Measurements from ENCODE around the gene LTBP1. TPM values are rescaled to one million over a fixed set of nuclear protein-coding genes. Genes with fewer than 3 reads are reported as not detected.

The LTBP1 gene
- total RNA-seq, 4 donors from 2014 or later, result 15.8 to 56.7 (median 28.3) TPM

DNA sequence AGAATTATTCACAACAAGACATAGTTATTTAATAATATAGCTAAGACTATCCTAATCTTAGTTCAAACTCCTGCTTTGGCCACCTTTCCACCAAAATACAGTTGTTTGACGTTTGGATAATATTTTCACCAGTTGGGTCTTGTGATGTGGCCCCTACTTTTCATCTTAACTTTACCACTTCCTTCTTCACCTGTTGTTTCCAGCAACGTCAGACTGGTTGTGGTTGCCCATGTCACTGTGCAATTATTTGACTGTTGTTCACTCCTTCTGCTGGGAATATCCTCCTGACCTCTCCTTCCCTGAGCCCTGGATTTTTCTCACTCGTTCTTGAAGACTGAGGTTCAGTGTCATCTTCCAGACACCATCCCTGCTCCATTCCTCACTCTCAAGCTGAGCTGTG is 397.5 kb downstream of the LTBP1 start:
- Histone ChIP-seq H3K27ac (no peak overlapping the region), H3K36me3 (no peaks in the 10 kb centered on the region), H3K4me1 (no peaks in the 10 kb centered on the region), H3K4me3 (no peak overlapping the region), H3K9me3 (no peaks in the 10 kb centered on the region), H3K27me3 (no peaks in the 10 kb centered on the region)
- DNase-seq, result no peak
- intact Hi-C loops (cut with DNase I; ENCODE audit: low total_unique reads), result no loop called here
- no peak for TF ChIP-seq POLR2AphosphoS5 (IDR thresholded peaks at IDR 0.05)
- no peak for TF ChIP-seq EP300 (IDR thresholded peaks at IDR 0.05; ENCODE audit: low read depth)
- no peak for TF ChIP-seq POLR2A (IDR thresholded peaks at IDR 0.05)
- TF ChIP-seq, protein P1, sequence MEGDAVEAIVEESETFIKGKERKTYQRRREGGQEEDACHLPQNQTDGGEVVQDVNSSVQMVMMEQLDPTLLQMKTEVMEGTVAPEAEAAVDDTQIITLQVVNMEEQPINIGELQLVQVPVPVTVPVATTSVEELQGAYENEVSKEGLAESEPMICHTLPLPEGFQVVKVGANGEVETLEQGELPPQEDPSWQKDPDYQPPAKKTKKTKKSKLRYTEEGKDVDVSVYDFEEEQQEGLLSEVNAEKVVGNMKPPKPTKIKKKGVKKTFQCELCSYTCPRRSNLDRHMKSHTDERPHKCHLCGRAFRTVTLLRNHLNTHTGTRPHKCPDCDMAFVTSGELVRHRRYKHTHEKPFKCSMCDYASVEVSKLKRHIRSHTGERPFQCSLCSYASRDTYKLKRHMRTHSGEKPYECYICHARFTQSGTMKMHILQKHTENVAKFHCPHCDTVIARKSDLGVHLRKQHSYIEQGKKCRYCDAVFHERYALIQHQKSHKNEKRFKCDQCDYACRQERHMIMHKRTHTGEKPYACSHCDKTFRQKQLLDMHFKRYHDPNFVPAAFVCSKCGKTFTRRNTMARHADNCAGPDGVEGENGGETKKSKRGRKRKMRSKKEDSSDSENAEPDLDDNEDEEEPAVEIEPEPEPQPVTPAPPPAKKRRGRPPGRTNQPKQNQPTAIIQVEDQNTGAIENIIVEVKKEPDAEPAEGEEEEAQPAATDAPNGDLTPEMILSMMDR (IDR thresholded peaks at IDR 0.05), result no peak
- in situ Hi-C loops (cut with MboI; ENCODE audit: low pct_ligation_motif_present in 1 of 4, low pct_unique_long_range_greater_than_20kb in 1 of 4, low sequenced_read_pairs in 3 of 4), result no loop called here
- WGBS, 2 donors (ENCODE audit: low coverage in 1 of 2), result 59 to 72% methylated on average over 2 to 3 of the region's 3 CpGs

DNA sequence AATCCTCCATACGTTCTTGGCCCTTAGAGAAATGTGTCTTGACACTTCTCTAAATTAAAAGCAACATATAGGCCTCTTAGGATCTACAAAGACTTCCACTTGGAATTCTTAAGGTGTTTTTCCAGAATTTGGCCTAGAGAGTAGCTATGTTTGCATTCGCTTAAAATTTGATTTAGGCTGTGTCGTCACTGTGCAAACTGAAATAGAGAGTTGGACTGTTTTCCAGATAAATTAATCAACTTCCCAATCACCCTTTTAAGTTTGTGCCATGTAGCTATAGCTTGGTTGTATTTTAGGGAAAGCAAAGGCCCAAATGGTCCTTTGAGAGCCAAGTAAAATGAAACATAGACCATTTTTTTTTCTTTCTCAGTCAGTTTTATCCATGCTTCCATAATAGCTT is 401.1 kb downstream of the LTBP1 start:
- no peak for DNase-seq
- intact Hi-C loops (cut with DNase I; ENCODE audit: low total_unique reads), result no loop called here
- Histone ChIP-seq H3K27ac (no peak overlapping the region), H3K36me3 (no peaks in the 10 kb centered on the region), H3K4me1 (peaks cover 0 to 7% (median 2%) of the 10 kb centered on the region in 4 donors), H3K27me3 (no peaks in the 10 kb centered on the region), H3K4me3 (no peak overlapping the region), H3K9me3 (no peaks in the 10 kb centered on the region)
- WGBS, 2 donors (ENCODE audit: low coverage in 1 of 2), result 93 to 97% methylated on average over 3 of the region's 3 CpGs
- in situ Hi-C loops (cut with MboI; ENCODE audit: low pct_ligation_motif_present in 1 of 4, low pct_unique_long_range_greater_than_20kb in 1 of 4, low sequenced_read_pairs in 3 of 4), result no loop called here
- TF ChIP-seq POLR2AphosphoS5 (IDR thresholded peaks at IDR 0.05) (no peak), EP300 (IDR thresholded peaks at IDR 0.05; ENCODE audit: low read depth) (no peak), POLR2A (IDR thresholded peaks at IDR 0.05) (no peak)
- TF ChIP-seq, protein P1 (IDR thresholded peaks at IDR 0.05), result no peak

DNA sequence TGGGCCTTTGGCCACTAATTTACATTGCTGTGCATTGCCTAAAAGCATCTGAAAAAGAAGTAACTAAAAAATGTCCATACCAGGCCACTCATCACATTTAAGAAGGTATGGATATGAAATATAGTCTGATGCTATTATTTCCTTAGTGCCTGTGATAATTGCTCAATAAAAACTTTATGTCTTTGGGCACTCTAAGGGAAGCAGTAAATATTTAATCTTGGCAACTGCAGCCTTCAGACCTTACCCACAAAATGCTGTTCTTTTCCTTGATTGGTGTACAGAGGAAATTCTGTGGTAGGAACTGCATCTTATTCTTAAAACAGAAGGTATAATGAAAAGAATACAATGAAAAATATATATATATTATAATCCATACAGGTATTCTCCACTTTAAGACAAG is 403.9 kb downstream of the LTBP1 start:
- intact Hi-C loops (cut with DNase I; ENCODE audit: low total_unique reads) (loop anchor here (5.0 kb wide), 1 partner anchor 1213 kb away; no protein-coding TSS in a partner anchor), in situ Hi-C loops (cut with MboI; ENCODE audit: low pct_ligation_motif_present in 1 of 4, low pct_unique_long_range_greater_than_20kb in 1 of 4, low sequenced_read_pairs in 3 of 4) (loop anchor here in 2 of 4 donors (25.0 kb wide), 2 partner anchors 313 to 588 kb away; no protein-coding TSS in a partner anchor)
- DNase-seq, result no peak
- Histone ChIP-seq H3K27ac (no peak overlapping the region), H3K9me3 (peaks cover 1 to 4% of the 10 kb centered on the region in 2 donors), H3K27me3 (no peaks in the 10 kb centered on the region), H3K36me3 (no peaks in the 10 kb centered on the region), H3K4me1 (peaks cover 0 to 7% (median 2%) of the 10 kb centered on the region in 4 donors), H3K4me3 (no peak overlapping the region)
- TF ChIP-seq POLR2A (IDR thresholded peaks at IDR 0.05) (no peak), EP300 (IDR thresholded peaks at IDR 0.05; ENCODE audit: low read depth) (no peak), POLR2AphosphoS5 (IDR thresholded peaks at IDR 0.05) (no peak)
- TF ChIP-seq, protein P1 (IDR thresholded peaks at IDR 0.05), result no peak

DNA sequence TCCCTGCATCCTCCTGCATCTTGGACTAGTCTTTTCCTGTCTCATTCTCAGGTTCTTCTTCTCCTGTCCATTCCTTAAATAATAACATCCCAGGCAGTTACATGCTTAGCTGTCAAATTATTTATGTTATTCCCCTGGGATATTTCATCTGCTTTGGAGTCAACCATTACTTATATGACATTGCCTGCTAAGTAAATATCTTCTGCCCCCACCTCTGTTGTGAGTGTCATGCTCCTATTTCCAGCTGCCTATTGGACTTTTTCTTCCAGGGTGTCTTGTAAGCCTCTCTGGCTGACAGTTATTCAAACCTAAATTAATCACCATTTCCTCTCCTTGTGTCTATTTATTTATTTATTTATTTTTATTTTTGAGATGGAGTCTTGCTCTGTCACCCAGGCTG is 405.0 kb downstream of the LTBP1 start:
- in situ Hi-C loops (cut with MboI; ENCODE audit: low pct_ligation_motif_present in 1 of 4, low pct_unique_long_range_greater_than_20kb in 1 of 4, low sequenced_read_pairs in 3 of 4) (loop anchor here in 2 of 4 donors (25.0 kb wide), 2 partner anchors 314 to 589 kb away; no protein-coding TSS in a partner anchor), intact Hi-C loops (cut with DNase I; ENCODE audit: low total_unique reads) (loop anchor here (5.0 kb wide), 1 partner anchor 1214 kb away; no protein-coding TSS in a partner anchor)
- no peak for TF ChIP-seq EP300 (IDR thresholded peaks at IDR 0.05; ENCODE audit: low read depth)
- TF ChIP-seq, protein P1 (IDR thresholded peaks at IDR 0.05), result no peak
- no peak for TF ChIP-seq POLR2AphosphoS5 (IDR thresholded peaks at IDR 0.05)
- no peak for TF ChIP-seq POLR2A (IDR thresholded peaks at IDR 0.05)
- Histone ChIP-seq H3K4me3 (no peak overlapping the region), H3K9me3 (peaks cover 5 to 7% of the 10 kb centered on the region in 2 donors), H3K36me3 (no peaks in the 10 kb centered on the region), H3K4me1 (peaks cover 0 to 7% (median 2%) of the 10 kb centered on the region in 4 donors), H3K27me3 (no peaks in the 10 kb centered on the region), H3K27ac (no peak overlapping the region)
- DNase-seq, result no peak

Data from transverse colon (tissue), 4 donors.